ENCODE results near the gene ATL2.
"Not testable (repeated sequence)": the region's sequence is repeated elsewhere in the genome, so short reads cannot be mapped to it uniquely, and the experiment has no call there.

Gene ATL2

GRCh38 chr2:38268691-38269327 is 108.3 kb downstream of the ATL2 start:
- no peak for DNase-seq

- no peak for DNase-seq
Observed at GRCh38 chr2:38268001-38268400, 109.1 kb downstream of the ATL2 start.

- no peak for DNase-seq
Observed at GRCh38 chr2:38267270-38267925, 109.7 kb downstream of the ATL2 start.

GRCh38 chr2:38266382-38267061 is 110.6 kb downstream of the ATL2 start:
- no peak for DNase-seq

GRCh38 chr2:38265461-38265860 is 111.6 kb downstream of the ATL2 start:
- no peak for DNase-seq

GRCh38 chr2:38264396-38265221 is 112.5 kb downstream of the ATL2 start:
- no peak for DNase-seq

GRCh38 chr2:38263293-38263692 is 113.8 kb downstream of the ATL2 start:
- DNase-seq, result no peak

- DNase-seq, result no peak
Observed at GRCh38 chr2:38262069-38262871, 114.8 kb downstream of the ATL2 start.

GRCh38 chr2:38261569-38262068 is 115.5 kb downstream of the ATL2 start:
- DNase-seq, result no peak

GRCh38 chr2:38260972-38261371 is 116.1 kb downstream of the ATL2 start:
- DNase-seq, result no peak

- DNase-seq, result no peak
Observed at GRCh38 chr2:38260469-38260868, 116.6 kb downstream of the ATL2 start.

GRCh38 chr2:38259311-38259710 is 117.8 kb downstream of the ATL2 start:
- DNase-seq, result no peak

GRCh38 chr2:38257680-38258079 is 119.4 kb downstream of the ATL2 start:
- DNase-seq, result not testable (repeated sequence)

- no peak for DNase-seq
Observed at GRCh38 chr2:38256610-38257009, 120.5 kb downstream of the ATL2 start.

GRCh38 chr2:38255211-38255610 is 121.9 kb downstream of the ATL2 start:
- no peak for DNase-seq

- no peak for DNase-seq
Observed at GRCh38 chr2:38254796-38255195, 122.3 kb downstream of the ATL2 start.

- DNase-seq, result no peak
Observed at GRCh38 chr2:38251940-38252339, 125.1 kb downstream of the ATL2 start.

- DNase-seq, result no peak
Observed at GRCh38 chr2:38248707-38249106, 128.4 kb downstream of the ATL2 start.

- no peak for DNase-seq
Observed at GRCh38 chr2:38248255-38248654, 128.8 kb downstream of the ATL2 start.

- no peak for DNase-seq
Observed at GRCh38 chr2:38246105-38246504, 131.0 kb downstream of the ATL2 start.

- no peak for DNase-seq
Observed at GRCh38 chr2:38245114-38245641, 131.9 kb downstream of the ATL2 start.

- no peak for DNase-seq
Observed at GRCh38 chr2:38244301-38244700, 132.8 kb downstream of the ATL2 start.
